HepG2 (cell line): ENCODE results near the gene RASD1. TPM values are rescaled to one million over a fixed set of nuclear protein-coding genes. Genes with fewer than 3 reads are reported as not detected.

Experiments
- BRCA1 ChIP-seq: sonication (generic); formaldehyde crosslinking; IDR thresholded peaks from 2 replicates; pipeline ENCODE4 v1.4.0; 2020; ENCODE audit warnings: missing genetic modification reagents
- CSRNP1 ChIP-seq: sonication (generic); formaldehyde crosslinking; IDR thresholded peaks from 2 replicates; pipeline ENCODE4 v1.8.1; 2023; ENCODE audit warnings: mild to moderate bottlenecking, missing genetic modification reagents
- EEA1 ChIP-seq: sonication (generic); formaldehyde crosslinking; IDR thresholded peaks from 2 replicates; pipeline ENCODE4 v1.5.1; 2020; ENCODE audit warnings: mild to moderate bottlenecking, missing genetic modification reagents, borderline replicate concordance
- EED ChIP-seq: sonication (generic); formaldehyde crosslinking; IDR thresholded peaks from 2 replicates; pipeline ENCODE4 v1.5.0; 2020; ENCODE audit warnings: mild to moderate bottlenecking, missing genetic modification reagents
- KAT7 ChIP-seq: IDR thresholded peaks from 2 replicates; pipeline ENCODE4 v1.6.1; 2018; ENCODE audit warnings: borderline replicate concordance, missing compliant biosample characterization
- PBX3 ChIP-seq: sonication (generic); formaldehyde crosslinking; IDR thresholded peaks from 2 replicates; pipeline ENCODE4 v1.8.1; 2023; ENCODE audit warnings: missing genetic modification reagents, inconsistent platforms, borderline replicate concordance
- REL ChIP-seq: sonication (generic); formaldehyde crosslinking; conservative IDR thresholded peaks from 2 replicates; pipeline ENCODE4 v1.8.0; 2022; ENCODE audit warnings: mild to moderate bottlenecking, missing genetic modification reagents, moderate library complexity
- SIX4 ChIP-seq: sonication (generic); formaldehyde crosslinking; IDR thresholded peaks from 2 replicates; pipeline ENCODE4 v1.4.0; 2020; ENCODE audit warnings: missing genetic modification reagents
- TFDP1 ChIP-seq: IDR thresholded peaks from 2 replicates; pipeline ENCODE4 v1.6.1; 2016; ENCODE audit warnings: missing compliant biosample characterization, missing genetic modification reagents, borderline replicate concordance
- ZBTB1 ChIP-seq: sonication (generic); formaldehyde crosslinking; IDR thresholded peaks from 2 replicates; pipeline ENCODE4 v1.4.0; 2020; ENCODE audit warnings: missing genetic modification reagents, borderline replicate concordance
- ZBTB46 ChIP-seq: sonication (generic); formaldehyde crosslinking; IDR thresholded peaks from 2 replicates; pipeline ENCODE4 v1.4.0; 2020; ENCODE audit warnings: mild to moderate bottlenecking, missing genetic modification reagents, borderline replicate concordance
- ZBTB7B ChIP-seq: sonication (generic); formaldehyde crosslinking; IDR thresholded peaks from 2 replicates; pipeline ENCODE4 v1.4.0; 2020; ENCODE audit warnings: missing genetic modification reagents
- ZNF274 ChIP-seq: sonication (generic); formaldehyde crosslinking; IDR thresholded peaks from 2 replicates; pipeline ENCODE4 v1.5.1; 2020; ENCODE audit warnings: mild to moderate bottlenecking, missing genetic modification reagents
- ZNF343 ChIP-seq: sonication (generic); formaldehyde crosslinking; IDR thresholded peaks from 2 replicates; pipeline ENCODE4 v1.4.0; 2020; ENCODE audit warnings: mild to moderate bottlenecking, missing genetic modification reagents
- ZNF557 ChIP-seq: sonication (generic); formaldehyde crosslinking; IDR thresholded peaks from 2 replicates; pipeline ENCODE4 v1.4.0; 2020; ENCODE audit warnings: missing genetic modification reagents
- ZNF644 ChIP-seq: IDR thresholded peaks from 2 replicates; pipeline ENCODE4 v1.6.1; 2016; ENCODE audit warnings: low read depth
- ZNF703 ChIP-seq: sonication (generic); formaldehyde crosslinking; IDR thresholded peaks from 2 replicates; pipeline ENCODE4 v1.5.1; 2020; ENCODE audit warnings: missing genetic modification reagents, mild to moderate bottlenecking, moderate library complexity, borderline replicate concordance
- ZNF737 ChIP-seq: sonication (generic); formaldehyde crosslinking; IDR thresholded peaks from 2 replicates; pipeline ENCODE4 v1.5.0; 2020; ENCODE audit warnings: missing genetic modification reagents, mild to moderate bottlenecking, borderline replicate concordance
- ZNF790 ChIP-seq: sonication (generic); formaldehyde crosslinking; IDR thresholded peaks from 2 replicates; pipeline ENCODE4 v1.8.0; 2022; ENCODE audit warnings: missing genetic modification reagents, mild to moderate bottlenecking, borderline replicate concordance
- polyA plus RNA-seq, 8 experiments: library from polyadenylated mRNA; depleted of rRNA in 3 of 8; stranded (reverse) in 7 of 8; unstranded in 1 of 8; fragments of >200 nt; fragmentation: Illumina TruSeq in 4 of 8; extraction: Trizol in 4 of 8; gene quantifications; 2 replicates each; pipeline versions ENCODE4 v1.2.1 to v1.2.3, GENCODE V29; 2011 to 2016; ENCODE audit warnings: low read depth in 4 of 8, missing spikeins in 1 of 8, mixed read lengths in 1 of 8; ENCODE audit not compliant: insufficient read depth in 1 of 8
- total RNA-seq, 5 experiments: library from RNA; depleted of rRNA; stranded (reverse); fragments of >200 nt; fragmentation: Illumina TruSeq; extraction: Trizol; gene quantifications; 2 replicates each; pipeline ENCODE4 v1.2.3, GENCODE V29; 2016; ENCODE audit warnings: low read depth in 1 of 5
- TF ChIP-seq, protein P1 (sequence below): sonication (generic); formaldehyde crosslinking; IDR thresholded peaks from 2 replicates; pipeline ENCODE4 v1.8.1; 2023; ENCODE audit warnings: mild to moderate bottlenecking, inconsistent platforms, moderate library complexity, missing genetic modification reagents, borderline replicate concordance

Gene RASD1
- total and polyA plus RNA-seq, 2 of the 13 experiments (the other 11 are each of a cell fraction or from before 2014, with no cell fraction given) = 1.6 to 4.2 TPM

DNA sequence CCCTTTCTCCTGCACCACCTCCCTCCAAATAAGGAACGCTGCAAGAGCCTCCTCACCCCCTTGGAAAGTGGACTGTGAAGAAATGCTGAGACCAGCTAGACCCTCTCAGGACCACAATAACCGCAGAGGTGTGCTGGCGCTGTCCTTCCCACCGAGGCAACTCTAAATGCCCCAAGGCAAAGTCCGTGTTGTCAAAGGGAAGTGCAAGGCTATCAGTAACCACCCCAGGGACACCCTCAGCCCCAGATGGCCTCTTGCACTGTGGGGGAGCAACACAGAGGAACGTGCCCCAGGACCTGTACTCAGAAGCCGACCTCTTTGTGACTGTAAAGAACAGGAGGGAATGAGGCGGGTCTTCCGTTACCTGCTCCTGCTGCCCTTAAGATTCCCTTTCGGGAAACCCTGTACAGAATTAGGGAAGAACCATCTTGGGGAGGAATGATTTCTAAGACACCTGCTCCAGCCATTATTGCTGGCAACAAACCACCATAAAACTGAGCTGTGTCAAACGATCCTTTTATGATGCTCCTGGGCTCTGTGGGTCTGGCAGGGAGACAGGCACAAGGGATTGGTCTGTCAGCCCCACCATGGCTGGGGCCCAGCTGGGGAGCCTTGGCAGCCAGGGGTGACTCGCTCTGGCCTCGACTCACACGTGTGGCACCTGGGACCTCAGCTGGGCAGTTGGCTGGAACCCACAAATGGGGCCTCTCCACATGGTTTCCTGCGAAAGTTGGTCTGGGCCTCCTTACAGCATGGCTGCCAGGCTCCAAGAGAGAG lies 34.0 kb downstream of the RASD1 start (continued):
- peak; percentile 27; the same call in 1 of the 2 replicates for TF ChIP-seq CSRNP1
- TF ChIP-seq BRCA1 = no peak
- no peak for TF ChIP-seq ZNF644 (CRISPR knock-in tag)
- TF ChIP-seq KAT7 (CRISPR knock-in tag) = no peak
- no peak for TF ChIP-seq REL (CRISPR knock-in tag)
- no peak for TF ChIP-seq SIX4 (CRISPR knock-in tag)
- TF ChIP-seq TFDP1 (CRISPR knock-in tag) = peak; percentile 36; the same call in 1 of the 2 replicates
- TF ChIP-seq EEA1 (CRISPR knock-in tag) = no peak
- TF ChIP-seq ZBTB1 = no peak
- peak; percentile 61; the same call in 1 of the 2 replicates for TF ChIP-seq ZBTB46 (CRISPR knock-in tag)
- TF ChIP-seq PBX3 (CRISPR knock-in tag) = no peak
- TF ChIP-seq ZNF737 (CRISPR knock-in tag) = no peak
- TF ChIP-seq ZNF343 (CRISPR knock-in tag) = no peak
- TF ChIP-seq EED (CRISPR knock-in tag) = no peak
- TF ChIP-seq ZNF790 (CRISPR knock-in tag) = no peak
- peak; percentile 69 for TF ChIP-seq ZBTB7B
- TF ChIP-seq ZNF703 = peak; percentile 39; the same call in 1 of the 2 replicates
- TF ChIP-seq ZNF274 (CRISPR knock-in tag) = peak; percentile 54; the same call in 1 of the 2 replicates
- TF ChIP-seq, protein P1, sequence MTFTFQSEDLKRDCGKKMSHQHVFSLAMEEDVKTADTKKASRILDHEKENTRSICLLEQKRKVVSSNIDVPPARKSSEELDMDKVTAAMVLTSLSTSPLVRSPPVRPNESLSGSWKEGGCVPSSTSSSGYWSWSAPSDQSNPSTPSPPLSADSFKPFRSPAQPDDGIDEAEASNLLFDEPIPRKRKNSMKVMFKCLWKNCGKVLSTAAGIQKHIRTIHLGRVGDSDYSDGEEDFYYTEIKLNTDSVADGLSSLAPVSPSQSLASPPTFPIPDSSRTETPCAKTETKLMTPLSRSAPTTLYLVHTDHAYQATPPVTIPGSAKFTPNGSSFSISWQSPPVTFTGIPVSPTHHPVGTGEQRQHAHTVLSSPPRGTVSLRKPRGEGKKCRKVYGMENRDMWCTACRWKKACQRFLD (CRISPR knock-in tag) = no peak
- no peak for TF ChIP-seq ZNF557
